Epithelial cell of prostate (primary cell): Measurements from ENCODE around the gene PIEZO2.

Source experiments
- DNase-seq: peaks from one replicate; pipeline ENCODE4 v3.0.0-alpha.2; 2011; ENCODE audit warnings: low read depth, low spot score
- H3K27ac ChIP-seq: fragments of 450-650 bp; 2 replicates; pipeline ENCODE4 v1.5.1; 2017; ENCODE audit warnings: mild to moderate bottlenecking

The PIEZO2 gene

DNA sequence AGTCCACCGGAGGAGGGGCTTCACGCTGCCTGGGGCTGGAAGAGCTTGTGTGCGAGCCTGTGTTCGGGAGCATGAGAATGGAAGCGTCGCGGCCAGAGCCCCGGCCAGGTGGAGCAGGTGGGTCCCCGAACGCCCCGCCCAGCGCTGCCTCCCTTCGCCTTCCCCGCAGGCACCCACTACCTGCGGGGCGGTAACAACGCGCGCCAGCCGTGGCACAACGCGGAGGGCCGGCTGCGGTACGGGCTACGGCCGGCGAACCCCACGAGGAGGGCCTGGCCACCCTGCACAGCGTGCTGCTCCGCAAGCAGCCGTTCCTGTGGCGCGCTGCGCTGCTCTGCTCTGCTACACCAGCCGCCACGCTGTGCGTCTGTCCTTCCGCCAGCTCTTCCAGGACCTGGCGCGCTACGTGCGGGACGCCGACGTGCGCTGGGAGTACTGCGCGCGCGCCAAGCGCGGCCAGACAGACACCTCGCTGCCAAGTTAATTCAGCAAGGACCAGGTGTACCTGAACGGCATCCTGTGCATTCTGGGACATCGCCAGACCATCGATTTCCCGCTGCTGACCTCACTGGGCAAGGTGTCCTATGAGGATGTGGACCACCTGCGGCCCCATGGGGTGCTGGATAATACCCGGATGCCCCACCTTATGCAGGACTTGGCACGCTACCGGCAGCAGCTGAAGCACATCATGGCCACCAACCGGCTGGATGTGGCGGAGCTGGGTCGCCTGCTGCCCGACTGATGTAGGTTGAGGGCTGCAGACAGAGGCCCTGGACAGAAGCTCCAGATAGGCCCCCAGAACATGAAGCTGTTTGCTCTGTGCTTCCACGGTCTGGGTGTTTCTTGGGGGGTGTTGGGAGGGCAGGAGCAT lies 422.9 kb downstream of the PIEZO2 start:
- DNase-seq: peak; percentile 18
- no peak overlapping the region for H3K27ac ChIP-seq

DNA sequence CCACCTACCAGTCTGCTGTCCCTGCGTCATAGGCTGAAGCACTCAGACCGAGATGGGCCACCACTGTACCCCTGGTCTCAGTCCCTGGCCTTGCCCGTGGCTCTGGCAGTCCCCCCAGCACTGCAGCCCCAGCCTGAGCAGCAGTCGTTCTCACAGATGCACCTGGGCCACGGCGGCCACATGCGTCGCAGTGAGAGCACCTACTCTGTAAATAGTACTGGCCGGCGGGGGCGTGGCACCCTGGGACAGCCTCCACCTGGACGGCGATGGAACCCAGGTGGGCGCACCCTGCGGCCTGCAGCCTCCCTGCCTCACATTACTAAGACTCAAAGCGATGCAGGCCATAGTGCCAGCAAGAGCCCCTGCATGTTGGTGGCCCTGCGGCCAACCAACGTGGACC lies 424.7 kb downstream of the PIEZO2 start:
- DNase-seq: no peak
- no peak overlapping the region for H3K27ac ChIP-seq

DNA sequence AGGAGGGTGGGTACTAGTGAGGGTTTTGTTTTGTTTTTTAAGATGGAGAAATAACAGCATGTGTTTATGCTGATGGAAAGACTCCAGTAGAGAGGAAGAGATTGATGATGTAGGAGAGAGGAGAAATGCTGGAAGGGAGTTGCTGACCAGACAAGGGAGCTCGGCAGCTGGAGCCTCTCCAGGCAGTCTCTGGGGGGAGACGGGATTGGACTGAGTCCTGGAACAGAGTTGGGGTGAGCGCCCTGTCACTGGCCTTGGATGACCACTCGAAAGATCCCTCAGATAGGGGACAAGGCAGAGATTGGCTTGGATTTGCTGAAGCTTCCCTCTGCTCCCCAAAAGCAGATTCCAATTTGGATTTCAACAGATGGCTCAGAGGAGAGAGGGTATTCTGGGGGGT lies 425.9 kb downstream of the PIEZO2 start:
- no peak overlapping the region for H3K27ac ChIP-seq
- no peak for DNase-seq

DNA sequence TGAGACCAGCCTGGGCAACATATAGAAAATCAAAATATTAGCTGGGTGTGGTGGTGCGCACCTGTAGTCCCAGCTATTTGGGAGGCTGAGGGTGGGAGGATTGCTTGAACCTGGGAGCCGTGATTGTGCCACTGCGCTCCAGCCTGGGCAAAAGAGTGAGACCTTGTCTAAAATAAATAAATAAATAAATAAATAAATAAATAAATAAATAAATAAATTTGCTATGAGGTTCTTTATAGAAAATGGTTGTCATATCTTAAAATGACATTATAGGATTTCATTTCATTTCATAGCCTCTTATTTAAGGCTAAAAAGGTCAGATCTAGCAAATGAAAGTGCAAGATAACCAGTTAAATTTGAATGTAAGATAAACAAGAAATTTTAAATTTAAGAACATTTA lies 430.6 kb downstream of the PIEZO2 start:
- H3K27ac ChIP-seq: no peak overlapping the region
- no peak for DNase-seq

DNA sequence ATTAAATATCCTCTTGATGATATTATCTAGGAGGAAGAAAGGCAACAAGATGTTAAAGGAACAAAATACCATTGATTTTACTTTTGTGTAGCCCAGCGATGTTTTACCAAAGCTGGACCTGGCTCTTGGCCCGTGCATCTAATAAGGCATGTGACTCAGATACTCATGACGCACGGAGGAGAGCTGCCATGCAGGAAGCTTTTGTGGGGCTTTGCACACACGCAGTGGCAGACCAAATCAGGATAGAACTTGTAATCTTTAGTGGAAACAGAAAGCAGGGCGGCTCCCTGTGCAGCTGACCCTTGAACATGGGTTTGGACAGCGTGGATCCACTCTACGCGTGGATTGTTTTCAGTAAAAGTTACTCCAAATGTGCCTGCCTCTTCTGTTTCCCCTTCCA lies 433.6 kb downstream of the PIEZO2 start:
- peak; percentile 36 for DNase-seq
- no peak overlapping the region for H3K27ac ChIP-seq

DNA sequence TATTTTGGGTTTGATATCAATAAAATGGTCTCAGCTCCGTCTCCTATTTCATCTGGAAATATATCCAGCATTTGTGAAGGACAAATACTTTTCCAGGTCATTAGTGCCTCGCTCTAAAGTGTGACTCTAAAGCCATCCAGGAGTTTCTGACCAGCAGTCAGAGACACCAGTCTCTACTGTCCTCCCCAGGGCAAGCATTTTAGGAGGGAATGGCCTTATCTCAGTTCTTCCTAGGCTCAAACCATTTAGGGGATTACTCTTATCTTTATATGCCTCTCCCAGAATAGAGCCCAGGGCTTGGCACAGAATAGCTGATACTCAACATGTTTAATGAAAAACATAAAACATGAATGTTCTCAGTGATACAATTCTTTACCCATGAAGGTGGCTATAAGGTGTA lies 436.0 kb downstream of the PIEZO2 start:
- no peak for DNase-seq
- H3K27ac ChIP-seq: no peak overlapping the region

DNA sequence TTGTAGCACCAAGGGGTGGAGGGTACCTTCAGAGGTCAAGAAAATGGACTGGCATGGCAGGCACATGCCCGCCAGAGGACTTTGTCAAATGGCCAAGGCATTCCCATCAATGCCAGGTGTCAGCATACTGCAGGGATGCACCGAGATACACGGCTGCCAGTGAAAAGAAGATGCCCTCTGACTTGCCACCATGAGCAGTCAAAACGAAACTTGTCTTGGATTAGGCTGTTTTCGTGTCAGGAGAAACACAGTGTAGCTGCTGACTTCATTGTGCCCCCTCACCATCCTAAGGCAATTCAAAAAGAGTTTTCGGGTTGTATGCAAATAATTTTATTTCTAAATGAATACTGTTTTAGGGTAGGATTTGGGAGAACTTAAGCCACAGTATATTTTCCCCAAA lies 442.1 kb downstream of the PIEZO2 start:
- no peak for DNase-seq
- no peak overlapping the region for H3K27ac ChIP-seq

DNA sequence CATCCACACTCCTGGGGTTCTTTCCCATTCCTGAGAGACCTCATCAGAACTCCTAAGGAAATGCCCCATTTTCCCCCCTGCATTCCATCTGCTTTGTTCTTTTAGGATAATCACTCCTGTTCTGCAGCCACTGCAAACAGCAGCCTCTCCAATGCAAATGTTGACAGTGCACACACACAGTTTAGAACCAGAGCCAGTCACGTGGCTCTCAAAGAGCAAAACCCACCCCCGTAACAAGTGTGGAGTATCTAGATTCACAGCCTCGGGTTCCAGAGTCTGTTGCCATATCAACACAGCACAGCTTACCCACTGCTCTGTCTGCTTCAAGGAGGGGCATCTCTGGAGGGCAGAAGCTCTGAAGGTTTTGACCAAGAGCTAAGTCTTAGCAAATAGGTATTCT lies 443.6 kb downstream of the PIEZO2 start:
- DNase-seq: no peak
- H3K27ac ChIP-seq: no peak overlapping the region

DNA sequence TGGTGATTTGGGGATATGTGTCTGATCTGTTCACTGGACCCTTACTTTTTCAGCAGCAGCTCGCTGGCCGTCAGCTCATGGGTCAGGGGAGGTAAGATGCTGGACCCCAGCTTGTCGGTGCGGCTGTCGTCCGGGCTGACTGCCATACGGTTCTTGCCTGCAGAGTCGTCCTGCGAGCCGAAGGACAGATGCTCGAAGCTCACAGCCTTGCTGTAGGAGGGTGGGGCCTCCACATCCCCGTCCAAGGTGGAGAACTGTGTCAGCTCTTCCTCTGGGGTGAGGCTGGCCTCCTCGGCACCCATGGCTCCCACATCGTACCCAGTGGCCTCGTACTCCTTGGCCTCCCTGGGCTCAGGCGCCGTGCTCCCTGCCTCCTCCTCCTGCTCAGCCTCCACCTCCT lies 444.1 kb downstream of the PIEZO2 start:
- H3K27ac ChIP-seq: no peak overlapping the region
- DNase-seq: no peak

DNA sequence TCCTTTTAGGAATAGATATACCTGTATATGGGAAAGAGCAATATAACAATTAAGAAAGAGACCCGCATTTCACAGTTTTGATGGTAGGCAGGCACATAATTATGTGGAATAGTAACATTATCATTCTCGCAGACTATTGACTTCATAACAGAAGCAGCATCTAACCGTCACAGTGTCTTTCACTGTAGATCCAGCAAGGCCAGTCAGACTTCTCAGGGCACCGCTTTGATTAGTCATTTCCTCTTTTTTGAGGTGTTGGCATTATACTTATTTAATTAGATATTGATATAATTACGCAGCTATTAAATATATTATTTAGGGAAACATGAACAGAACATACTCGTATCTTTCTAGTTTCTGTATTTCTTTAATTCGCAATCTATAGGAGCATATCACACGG lies 447.2 kb downstream of the PIEZO2 start:
- no peak for DNase-seq
- no peak overlapping the region for H3K27ac ChIP-seq

DNA sequence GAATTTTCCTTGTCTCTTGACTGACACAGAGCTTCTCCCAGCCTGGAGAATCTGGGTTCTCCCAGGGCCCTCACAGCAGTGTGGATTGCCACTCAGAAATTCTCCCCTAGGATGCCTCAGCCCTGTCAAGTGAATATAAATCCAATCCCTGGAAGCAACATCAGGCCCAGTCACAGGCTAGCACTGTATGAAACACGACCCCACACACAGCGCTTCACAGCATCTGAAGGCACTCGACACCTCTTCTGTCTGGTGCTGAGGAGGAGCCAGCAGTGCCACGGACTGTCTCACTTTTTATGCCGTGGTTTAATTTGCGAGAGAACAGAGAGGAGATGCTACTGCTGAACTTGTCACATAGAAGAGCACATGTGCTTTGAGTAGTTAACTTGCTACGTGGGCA lies 459.0 kb downstream of the PIEZO2 start:
- no peak overlapping the region for H3K27ac ChIP-seq
- DNase-seq: no peak

DNA sequence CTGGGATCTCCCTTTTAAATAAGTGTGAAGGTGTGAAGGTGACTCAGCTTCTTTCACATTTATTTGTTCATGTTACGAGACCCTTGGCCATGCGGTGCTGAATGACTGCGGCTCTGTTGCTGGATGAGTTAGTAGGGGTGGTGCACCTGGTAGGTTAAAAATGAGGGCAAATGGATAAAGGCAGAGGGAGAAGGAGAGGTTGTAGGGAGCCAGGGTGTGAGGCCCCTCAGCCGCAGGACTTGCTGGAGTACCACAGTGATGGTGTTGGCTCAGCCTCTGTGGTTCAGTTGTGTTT lies 459.4 kb downstream of the PIEZO2 start:
- no peak for DNase-seq
- H3K27ac ChIP-seq: no peak overlapping the region

DNA sequence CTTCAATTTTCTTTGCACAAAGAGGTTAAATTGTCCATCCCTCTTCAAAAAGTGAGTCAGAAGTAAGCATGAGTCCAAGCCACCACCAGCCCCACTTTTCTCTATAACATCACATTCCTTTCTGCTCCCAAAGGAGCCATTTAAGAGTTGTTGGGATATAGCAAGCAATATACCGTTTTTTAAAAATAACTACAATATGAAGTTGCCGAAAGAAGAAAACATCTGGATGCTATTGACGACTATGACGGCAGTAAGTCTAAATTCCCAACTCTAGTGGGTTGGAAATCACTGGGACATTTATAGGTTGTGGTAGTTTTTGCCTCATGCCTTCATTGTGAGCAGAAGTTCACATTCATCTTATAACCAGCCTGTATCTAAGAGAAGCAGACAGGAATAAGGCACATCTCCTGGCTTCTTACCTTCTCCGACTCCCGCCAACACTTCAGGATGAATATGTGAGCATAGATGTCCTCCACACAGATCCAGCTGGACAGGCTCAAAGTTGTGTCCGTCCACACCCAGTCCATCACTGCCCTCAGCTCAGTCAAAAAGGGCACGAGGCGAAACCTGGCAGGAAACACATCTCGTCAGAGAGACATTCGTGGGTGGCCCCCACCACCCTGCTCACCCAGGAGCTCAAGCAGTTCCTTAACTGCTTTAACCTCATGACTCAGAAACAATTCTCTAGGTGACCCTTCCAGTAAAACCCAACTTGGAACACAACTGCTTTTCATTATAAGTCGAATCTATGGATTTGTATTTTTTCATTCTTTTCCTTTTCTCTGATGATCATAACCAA lies 459.9 kb downstream of the PIEZO2 start:
- DNase-seq: no peak
- H3K27ac ChIP-seq: no peak overlapping the region

DNA sequence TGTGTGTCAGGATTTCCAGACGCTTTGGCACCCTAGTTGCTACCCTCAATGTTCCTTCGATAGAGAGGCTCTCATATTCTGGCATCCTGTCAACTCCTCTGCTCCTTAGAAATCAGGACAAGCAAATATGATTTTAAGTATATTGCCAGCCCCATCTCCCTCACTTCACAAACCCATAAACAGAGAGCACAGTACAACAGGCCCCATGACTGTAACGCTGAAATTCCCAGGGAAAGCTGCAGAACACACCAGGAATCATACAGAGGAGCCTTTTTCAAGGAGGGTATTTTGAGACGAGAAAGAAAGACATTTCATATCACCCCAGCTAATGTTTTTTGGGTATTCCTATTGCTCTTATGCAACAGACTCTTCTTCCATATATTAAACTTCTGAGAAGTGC lies 460.6 kb downstream of the PIEZO2 start:
- DNase-seq: no peak

DNA sequence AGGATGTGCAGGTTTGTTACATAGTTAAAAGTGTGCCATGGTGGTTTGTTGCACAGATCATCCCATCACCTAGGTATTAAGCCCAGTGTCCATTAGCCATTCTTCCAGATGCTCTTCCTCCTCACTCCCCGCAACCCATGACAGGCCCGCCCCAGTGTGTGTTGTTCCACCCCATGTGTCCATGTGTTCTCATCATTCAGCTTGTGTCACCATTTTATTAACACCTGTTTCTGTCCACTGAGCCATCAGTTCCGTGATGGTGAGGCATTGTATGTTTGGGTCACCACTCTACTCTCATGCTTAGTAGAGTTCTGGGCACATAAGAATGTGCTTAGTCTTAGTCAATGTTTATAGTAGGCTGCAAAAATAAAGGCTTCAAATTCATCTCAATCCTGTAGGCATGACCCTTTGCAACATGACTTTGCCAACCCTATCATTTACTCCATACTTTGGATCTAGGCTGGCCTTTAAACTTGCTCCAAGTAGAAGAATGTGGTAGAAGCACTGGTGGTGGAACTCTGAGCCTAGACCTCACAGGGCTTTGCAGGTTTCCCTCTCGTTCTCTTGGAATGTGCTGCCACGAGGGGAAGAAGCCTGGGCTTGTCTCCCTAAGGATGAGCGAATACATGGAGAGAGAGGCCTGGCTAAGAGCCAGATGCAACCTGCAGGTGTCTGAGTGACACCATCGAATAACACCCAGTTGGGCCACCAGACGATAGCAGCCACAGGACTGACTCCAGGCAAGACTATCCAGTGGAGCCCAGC lies 462.0 kb downstream of the PIEZO2 start:
- H3K27ac ChIP-seq: no peak overlapping the region
- peak; percentile 44 for DNase-seq

More for the DNA sequence above, 460.6 kb downstream of the PIEZO2 start:
- no peak overlapping the region for H3K27ac ChIP-seq

DNA sequence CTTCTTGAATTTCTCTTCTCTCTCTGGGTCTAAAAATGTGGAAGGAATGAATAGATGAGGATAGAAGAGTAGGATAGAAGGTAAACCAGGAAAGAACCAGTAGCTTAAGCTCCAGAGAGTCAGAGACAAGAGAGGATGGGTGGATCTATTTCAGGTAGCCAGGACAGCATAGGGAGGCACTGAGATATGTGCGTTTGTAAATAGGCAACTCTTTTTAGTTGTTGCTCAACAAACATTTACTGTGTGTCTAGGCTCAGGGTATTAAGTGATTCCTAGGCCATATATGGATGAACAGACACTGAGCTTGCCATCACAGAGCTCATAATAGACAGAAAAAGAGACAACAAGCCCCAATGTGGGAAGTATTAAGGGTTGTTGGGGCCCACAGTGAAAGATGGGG lies 463.1 kb downstream of the PIEZO2 start:
- DNase-seq: no peak
- no peak overlapping the region for H3K27ac ChIP-seq

DNA sequence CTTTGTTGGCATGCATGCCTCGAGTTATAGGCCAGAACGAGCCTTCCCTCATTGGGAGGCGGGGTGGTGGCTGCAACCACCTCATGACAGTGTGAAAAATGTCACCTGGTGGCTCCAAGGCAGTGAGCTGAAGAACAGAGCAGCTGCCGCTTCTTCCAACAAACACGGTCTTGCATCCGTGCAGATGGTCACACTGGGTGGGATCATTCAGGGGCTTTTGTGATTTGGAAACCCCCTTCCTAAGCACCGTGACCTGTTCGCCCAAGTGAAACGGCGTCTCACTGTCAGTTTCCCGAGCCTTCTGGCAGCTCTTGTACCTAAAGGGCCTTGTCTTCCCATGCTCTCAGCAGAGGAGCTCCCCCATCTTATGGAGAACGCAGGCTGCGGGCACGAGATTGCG lies 463.9 kb downstream of the PIEZO2 start:
- no peak for DNase-seq
- no peak overlapping the region for H3K27ac ChIP-seq

DNA sequence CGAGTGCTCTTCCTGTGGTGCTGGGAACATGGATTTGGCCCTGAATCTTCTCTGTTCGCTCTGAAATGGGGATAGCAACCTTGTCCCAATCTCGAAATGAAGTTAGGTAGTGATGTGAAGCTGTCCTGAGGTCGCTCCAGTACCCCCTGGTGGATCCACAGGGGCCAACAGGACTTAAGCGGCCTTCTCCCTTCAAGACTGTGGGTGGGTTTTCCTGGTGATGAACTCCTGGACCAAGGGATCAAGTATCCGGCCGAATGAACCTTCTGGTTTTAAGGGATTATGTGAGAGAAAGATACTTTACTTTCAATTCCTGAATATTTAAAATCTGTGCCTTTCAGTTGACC lies 467.0 kb downstream of the PIEZO2 start:
- DNase-seq: no peak

DNA sequence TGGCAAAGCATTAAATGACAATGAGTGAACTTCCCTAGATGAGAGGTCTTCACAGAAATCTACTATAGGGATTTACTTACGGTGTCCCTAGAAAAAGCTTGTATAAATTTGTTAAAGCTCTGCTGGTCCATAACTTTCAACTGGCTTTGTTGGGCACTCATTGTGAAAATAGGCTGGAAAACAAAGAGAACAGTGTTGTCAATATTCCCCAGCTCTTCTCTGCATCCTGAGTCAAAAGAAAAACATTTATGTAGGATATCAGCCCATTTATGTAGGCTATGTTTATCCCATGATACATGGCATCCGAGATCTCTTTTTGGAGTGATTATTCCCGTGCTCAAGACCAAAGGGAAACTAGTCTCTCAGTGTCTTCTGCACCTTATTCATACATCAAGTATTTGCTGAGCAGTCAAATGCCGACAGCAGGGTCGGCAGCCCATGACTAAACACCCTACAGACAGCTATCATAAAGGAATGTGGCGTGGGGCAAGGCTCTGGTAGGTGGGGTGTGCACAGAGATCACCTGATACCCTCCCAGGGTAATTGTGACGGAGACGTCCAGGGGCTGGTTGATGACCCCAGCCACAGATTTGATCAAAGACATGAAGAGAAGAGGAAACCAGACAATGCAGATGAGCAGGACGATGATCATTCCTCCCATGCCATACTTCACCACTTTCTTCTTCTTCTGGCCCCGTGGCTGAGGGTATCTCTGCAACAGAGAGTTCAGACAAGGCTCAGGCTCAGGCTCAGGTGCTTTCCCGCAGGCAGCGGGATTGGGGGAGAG lies 467.6 kb downstream of the PIEZO2 start:
- no peak overlapping the region for H3K27ac ChIP-seq
- DNase-seq: no peak

More for the DNA sequence above, 467.0 kb downstream of the PIEZO2 start:
- H3K27ac ChIP-seq: no peak overlapping the region

DNA sequence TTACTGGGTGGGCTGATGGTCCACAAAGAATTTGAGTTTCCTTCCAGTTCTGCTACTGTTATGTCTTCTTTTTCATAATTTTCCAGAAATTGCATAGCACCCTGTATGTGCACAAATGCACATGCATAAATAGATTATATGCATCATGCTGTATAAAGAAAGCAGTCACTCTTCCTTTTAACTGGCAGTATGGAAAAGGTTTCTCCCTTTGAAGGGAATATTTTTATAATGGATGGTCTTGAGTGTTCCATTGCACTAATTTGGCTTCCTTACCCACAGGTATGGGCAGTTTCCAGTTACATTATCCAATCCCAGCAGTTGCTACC lies 469.1 kb downstream of the PIEZO2 start:
- DNase-seq: no peak
- H3K27ac ChIP-seq: no peak overlapping the region
